D341Med (cell line): Measurements from ENCODE around the gene SCN2B.

Experiments used
- DNase-seq: peaks from one replicate; pipeline ENCODE4 v3.0.0; 2012; ENCODE audit warnings: low spot score

SCN2B gene, protein sequence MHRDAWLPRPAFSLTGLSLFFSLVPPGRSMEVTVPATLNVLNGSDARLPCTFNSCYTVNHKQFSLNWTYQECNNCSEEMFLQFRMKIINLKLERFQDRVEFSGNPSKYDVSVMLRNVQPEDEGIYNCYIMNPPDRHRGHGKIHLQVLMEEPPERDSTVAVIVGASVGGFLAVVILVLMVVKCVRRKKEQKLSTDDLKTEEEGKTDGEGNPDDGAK

DNA sequence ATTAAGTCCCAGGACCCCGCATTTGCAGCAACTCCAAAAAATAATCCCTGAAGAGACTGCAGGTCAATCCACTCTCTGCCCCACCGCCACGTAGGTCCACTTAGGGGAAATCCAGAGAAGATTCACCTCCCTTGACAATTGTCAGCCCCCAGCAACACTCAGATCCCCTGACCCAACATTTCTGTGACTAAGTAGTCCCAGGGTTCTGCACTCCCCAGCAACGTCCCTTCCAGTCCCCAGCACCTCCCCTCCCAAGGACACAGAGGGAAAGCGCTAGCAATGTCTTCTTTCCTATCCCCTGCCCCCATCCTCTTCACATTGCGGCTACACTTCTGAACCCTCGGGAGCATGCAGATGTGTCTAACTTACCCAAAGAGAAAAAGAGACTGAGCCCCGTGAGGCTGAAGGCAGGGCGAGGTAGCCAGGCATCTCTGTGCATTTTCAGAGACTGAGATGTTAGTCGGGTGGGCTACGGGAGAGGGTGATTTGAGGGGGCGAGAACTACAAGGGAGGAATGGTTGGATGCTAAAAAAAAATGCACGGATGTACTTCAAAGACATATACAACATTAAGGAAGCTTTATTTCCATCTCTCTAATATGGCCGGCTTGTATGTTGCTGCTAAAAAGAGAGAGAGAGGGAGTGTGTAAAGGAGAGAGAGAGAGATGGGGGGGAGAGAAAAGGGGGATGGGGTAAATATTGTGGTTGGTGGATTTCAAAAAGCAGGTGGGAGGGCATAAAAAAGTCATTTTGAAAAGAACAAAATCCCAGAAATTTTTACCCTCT lies at the start of gene SCN2B:
TSS of gene SCN2B (minus strand) at position 647 of the 785 bp plus-strand sequence. CDS start at position 439, 208 bp downstream.
- DNase-seq, result no peak

DNA sequence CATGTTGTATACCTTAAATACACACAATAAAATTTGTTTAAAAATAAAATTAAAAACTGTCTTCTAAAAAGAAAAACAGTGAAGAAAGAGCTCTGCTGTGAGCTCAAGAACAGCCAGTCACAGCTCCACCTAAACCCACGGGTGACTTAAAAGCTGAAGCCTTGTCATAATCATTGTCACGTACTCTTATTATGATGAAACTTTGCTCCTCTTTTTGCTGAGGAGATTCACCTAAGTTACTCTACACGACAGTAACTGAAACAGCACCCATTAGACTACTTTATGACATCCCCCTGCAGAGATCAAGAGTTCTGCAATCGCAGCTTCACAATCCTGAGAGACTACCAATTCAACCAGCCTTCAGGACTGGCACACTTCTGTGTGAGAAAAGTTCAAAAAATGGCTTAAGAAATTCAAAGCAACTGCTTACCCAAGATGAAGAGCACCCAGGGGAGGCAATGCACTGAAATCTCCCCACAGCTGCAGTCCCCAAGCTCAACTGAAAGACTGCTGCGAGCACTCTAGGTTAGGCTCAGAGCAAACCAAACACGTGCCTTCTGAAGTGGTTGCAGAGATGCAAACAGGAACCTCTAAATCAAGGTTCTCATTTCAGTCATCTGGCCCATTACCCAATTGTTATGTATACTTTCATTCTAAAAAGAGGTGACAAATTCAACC lies 48.2 kb upstream of the SCN2B start, which contains the start of gene JAML:
TSS of gene JAML (minus strand) at position 501 of the 678 bp plus-strand sequence. CDS start 10,145 bp downstream, outside the sequence.
- no peak for DNase-seq

DNA sequence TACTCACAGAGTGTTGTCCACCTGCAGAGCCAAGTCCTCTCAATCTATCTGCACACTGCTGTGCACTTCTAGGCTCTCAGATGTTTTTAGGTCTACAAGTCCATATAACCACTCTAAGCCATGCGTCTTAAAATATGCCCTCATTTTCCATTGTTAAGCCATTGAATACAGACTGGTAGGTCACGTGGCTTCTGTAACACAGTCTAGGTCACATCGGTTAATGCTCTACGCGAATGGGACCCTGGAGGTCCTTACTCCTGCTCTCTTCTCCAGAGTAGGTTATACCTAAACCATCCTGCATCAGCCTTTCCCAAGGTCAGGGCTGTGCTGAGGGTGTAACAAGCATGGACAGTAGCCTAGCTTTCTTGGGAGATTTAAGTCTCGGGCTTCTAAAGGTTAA lies 47.6 kb upstream of the SCN2B start:
- no peak for DNase-seq

DNA sequence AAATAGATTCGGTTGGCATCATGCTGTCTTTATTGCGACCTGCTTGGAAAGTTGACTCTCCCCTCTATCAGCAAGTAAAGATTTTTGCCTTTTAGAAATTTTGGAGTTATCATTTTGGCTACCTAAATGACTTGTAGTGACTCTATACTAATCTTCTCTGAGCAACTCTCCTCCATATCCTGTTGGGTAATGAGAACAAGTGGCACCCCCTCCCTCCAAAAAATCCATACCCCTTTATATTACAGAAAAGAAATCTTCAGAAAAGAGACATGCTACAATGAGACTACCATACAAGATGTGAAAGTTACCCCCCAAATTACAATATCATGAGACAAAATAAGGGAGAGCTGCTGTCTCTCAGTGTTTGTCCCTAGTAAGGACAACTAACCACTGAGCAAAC lies 47.1 kb upstream of the SCN2B start:
- no peak for DNase-seq

DNA sequence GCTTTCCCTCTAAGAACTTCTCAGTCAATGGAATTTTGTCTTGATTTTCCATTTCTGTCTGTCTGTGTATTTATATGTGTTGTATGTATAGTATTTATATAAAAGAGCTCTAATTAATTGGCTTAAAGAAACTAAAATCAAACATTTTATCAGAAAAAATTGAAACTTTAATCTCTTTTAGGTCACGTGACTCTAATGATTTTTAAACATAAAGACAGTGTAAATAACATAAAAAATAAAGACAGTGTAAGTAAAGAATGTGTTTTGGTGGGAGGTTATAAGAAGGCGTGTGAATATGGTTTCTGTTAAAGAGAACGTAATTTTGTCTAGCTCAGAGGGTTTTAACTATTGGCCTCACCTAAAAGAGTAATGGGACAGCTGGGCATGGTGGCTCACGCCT lies 46.0 kb upstream of the SCN2B start:
- no peak for DNase-seq

DNA sequence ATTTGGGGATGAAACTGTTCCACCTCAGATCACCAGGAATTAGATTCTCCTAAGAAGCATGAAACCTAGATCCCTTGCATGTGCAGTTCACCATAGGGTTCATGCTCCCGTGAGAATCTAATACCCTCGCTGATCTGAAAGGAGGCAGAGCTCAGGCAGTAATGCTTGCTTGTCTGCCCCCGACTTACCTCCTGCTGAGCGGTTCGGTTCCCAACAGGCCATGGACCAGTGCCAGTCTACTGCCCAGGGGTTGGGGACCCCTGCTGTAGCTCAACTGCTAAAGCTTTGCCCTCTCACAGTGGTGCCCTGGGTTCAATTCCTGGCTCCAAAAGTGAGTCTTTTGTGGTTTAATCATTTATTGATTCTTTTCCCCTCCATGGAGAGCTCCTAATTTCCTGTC lies 45.0 kb upstream of the SCN2B start:
- DNase-seq, result no peak

DNA sequence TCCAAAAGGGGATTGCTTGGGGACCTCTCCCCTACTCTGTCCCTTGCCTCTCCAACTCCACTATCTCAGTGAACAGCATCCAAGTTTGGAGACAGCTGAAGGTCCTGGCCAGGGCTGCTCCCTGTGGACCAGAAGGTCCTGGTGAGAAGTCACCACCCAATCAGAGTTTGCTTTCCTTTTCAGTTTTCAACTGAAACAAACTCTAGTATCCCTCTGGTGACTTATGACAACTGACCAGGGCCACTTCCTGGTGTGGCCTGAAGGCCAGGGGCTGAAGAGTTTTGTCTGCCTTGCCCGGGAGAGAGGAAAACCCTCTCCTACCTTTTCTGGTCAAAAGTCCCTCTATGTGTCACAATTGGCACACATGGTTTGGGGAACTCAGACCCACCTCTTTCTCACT lies 43.3 kb upstream of the SCN2B start:
- DNase-seq, result no peak

DNA sequence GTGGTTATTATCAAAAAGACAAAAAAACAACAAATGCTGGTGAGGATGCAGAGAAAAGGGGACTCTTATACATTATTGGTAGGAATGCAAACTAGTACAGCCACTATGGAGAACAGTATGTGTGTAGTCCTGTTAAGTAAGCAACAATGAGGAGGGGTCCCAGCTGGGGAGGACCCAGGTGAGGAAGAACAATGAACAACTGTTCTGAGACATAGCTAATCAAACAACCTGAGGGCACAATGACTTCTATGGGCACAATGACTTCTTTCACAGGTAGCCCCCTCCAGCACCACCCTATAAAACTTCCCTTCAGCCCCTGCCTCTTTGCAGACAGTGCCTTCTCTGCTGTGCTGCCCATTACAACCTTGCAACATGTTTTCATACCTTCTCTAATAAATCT lies 42.8 kb upstream of the SCN2B start:
- DNase-seq, result no peak

DNA sequence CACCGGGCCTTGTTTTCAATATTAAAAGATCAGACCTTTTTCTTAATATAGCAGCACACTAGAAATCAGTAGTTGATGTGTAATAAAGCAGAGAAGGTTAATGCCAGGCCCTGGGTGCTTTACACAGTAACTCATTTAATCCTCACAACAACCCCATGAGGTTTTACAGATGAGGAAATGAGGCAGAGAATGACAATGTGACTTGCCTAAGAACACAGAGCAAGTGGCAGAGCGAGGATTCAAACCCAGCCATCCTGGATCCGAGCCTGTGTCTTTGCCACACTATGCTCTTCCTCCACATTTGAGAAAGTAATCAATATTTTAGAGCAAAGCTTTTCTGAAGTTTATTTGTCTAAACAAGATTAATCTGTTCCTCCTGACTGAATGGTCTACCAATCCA lies 41.1 kb upstream of the SCN2B start:
- DNase-seq, result no peak

DNA sequence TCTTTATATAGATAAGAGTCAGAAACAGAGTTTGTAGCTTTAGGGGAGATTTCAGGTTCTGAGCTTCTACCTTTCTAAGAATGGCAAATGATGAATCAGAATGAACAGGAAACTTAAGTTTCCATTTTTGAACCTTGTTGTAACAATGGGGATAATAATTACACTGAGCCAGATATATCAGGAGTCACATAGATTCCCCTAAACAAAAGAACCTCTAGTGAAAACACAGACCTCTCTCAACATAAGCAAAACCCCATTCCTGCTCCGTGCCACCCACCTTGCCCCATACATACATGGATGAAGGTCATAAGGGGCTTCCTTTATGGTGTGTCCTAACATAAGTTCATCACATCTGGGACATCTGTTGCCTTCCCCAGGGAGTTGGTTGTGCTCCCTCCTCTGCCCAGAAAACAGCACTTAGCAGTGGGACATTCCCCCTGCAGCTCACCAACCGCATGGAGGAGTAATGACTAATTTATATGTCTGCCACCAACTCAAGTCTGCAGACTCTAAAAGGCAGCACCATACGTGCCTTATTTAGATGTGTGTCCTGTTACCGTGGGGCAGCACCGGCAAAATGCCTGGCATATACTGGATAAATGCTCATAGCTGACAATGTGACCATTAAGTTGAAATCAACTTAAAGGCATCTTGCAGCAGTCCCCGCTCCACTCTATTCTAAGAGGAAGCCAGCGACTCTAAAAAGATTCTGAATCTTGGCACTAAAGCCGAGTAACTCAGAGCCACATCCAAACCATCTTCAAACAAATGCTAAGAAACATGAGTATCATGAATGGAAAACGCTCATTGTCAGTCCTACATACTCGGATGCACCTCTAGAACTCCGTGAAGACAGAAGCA lies 40.4 kb upstream of the SCN2B start:
- DNase-seq, result no peak

DNA sequence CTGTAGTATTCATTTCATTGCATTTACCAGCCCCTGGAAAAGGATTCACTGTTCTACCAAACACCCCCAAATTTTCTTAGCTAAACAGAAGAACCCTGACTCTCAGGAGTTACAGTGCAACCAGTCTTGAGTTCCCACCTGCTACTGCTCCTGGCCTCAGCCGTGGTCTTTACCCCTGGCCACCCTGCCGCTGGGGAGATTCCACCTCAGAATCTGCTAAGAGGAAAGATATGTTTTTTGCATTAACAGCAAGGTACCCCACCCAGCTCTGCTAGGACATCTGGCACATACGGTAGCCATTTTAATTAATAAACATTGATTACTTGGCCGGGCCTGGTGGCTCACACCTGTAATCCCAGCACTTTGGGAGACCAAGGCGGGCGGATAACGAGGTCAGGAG lies 39.3 kb upstream of the SCN2B start:
- DNase-seq, result no peak

DNA sequence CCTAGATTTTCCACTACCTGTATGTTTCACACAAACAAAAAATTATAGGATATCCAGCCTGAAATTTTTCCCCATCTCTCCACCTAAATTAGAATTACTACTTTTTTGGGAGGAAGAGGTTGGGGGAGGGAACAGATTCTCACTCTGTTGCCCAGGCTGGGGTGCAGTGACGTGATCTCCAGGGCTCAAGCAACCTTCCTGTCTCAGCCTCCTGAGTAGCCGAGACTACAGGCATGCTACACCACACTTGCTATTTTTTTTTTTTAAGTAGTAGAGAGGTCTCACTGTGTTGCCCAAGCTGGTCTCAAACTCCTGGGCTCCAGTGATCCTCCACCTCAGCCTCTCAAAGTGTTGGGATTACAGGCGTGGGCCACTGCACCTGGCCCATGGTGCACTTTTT lies 38.8 kb upstream of the SCN2B start:
- no peak for DNase-seq

DNA sequence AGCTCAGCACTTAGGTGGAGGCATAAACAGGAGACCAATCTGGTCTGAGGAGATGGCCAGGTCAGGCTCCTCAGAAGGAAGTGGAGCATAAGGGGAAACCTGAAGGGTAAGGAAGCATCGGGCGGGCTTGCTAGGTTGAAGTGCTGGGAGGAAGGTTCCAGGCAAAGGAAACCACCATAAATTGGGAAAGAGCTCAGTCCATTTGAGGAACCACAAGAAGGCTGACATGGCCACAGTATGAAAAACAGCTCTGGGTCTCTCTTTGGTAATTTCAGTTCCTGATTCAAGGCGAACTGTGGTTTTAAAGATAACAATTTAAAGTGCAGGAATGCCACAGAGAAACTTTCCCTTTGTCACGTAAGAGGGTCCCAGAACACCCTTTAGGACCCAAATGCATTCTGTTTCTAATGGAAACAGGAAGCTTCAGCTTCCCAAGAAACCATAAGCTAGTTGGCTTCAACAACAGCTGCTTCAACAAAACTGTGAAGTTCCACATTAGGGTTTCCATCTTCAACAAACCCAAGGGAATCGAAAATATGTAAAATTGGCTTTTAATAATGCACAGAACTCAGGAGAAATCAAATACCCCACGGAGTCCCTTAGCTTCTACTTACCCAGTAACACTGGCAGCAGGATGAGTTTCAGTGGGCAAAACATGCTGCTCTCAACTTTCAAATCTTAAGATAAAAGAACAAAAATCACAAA lies 37.9 kb upstream of the SCN2B start:
- DNase-seq, result no peak

DNA sequence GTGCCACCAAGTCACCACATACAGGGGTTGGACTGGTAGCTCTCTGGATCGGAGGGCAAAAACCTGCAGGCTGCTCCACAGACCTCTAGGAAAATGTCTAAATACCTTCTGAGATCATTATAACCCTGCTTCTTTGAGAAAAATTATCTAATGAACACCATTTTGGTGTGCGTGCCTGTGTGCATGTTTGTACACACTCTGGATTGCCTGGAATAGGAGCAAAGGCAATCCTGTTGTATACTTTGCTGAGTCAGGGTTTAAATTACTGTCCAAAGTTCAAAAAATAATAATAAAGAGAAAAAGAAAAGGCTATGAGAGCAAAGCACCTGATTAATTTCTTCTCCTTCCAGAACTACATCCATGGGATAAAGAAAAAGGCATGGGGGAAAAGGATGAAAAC lies 37.3 kb upstream of the SCN2B start:
- no peak for DNase-seq

DNA sequence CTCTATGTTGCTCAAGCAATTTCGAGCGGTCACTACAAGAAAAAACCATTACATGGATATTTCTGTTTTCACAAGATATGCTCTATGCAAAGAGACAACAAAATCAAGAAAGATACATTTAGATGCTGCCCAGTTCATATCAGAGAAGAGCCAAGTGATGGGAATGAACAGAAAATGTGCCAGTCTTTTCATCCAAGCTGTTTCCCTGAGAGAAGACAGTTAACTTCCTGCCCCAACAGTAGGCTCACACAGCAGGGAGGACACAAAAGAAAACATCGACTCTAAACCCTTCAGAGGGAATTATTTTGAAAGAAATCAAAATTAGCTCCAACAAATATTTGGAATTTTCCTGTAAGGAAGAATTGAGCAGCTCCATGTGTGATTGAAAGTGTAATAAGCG lies 36.8 kb upstream of the SCN2B start:
- no peak for DNase-seq

DNA sequence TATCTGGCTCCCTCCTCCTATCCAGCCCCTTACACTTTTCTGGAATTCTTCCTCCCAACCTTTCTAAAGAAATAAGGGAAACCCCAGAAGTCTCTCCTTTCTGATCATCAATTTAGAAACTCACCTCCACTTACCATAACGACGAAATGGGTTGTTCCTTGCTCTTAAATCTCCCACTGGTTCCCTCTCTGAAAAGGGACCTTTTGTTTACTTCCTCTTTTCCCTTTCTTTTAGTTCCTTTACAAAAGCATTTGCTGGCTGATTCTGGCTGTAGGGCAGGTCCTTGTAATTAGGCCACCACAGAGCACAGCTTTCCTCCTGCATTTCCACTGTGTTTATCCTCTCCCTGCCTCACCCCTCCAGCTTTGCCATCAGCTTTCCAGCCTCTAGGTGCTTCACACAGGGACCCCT lies 36.3 kb upstream of the SCN2B start:
- DNase-seq, result no peak

DNA sequence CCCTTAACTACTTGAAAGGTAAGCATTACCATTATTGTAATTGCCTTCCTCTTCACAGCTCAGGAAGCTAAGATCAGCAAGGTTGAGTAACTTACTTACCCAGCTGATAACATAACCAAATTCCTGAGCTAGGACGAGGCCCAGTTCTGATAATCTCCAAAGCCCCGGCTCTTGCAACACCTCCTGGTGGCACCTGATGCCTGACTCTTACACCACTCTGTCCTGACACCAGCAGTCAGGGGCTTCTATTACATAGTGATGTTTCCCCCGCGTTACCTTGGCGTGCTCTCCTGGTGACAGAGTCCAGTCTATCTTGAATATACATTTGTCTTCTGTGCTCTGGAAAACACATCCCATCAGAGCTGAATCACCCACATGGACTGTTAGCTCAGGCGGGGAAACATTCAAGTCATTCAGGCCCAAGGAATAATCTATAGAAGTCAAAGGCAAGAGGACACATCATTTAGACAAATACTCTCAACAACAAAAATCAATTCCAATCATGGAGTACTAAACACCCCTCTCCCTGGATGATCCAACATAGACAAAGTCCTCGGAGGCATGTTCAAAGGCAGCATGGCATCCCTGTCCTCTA lies 35.8 kb upstream of the SCN2B start:
- no peak for DNase-seq

DNA sequence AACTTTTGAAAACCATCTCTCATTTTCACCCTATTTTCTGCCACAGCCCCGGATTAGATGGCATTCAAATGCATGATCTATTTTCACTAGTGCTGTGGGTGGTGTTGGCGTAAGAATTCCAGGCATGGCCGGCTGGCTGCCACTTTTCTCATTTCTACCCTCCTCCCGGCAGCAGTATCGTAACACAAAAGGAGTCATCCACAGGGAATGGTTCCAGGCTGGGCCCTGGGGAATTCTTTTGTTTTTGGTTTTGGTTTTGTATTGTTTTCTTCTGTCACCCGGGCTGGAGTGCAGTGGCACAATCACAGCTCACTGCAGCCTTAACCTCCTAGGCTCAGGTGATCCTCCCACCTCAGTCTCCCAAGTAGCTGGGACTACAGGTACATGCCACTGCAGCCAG lies 34.6 kb upstream of the SCN2B start:
- DNase-seq, result no peak

DNA sequence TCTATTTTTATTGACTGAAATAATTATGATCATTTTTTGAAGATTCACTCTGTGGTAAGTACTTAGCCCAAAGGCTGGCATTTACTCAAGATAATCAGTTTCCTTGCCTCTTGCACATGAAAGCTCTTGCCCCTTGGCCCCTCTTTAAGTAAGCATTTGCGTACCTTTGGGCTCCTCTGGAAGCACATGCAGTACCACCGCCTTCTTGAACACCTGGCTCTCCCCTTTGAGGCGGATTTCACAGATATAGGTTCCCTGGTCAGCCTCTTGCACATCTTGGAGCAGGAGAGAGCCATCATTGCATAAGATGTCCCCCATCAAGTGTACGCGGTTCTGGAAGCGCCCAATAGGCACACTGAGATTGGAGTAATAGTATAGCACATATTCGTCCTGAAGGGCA lies 33.9 kb upstream of the SCN2B start:
- DNase-seq, result no peak

DNA sequence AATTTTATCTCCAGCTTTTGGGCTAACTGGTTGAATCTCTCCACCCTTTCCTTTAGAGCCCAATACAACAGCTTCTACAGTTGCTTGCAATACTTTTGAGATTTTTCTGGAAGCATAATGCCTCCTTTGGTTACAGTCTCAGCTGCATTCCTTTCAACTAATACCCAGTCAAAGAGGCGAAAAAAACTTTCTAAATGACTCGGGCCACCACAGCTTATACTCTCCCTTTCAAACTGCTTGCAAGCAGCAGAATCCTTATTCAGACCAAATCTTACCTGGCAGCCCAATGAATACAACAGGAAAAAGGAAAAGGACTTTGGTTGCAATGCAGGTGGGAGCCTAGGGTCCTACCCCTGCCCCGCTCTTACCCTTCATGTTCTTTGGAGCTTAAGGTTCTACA lies 32.6 kb upstream of the SCN2B start:
- no peak for DNase-seq

DNA sequence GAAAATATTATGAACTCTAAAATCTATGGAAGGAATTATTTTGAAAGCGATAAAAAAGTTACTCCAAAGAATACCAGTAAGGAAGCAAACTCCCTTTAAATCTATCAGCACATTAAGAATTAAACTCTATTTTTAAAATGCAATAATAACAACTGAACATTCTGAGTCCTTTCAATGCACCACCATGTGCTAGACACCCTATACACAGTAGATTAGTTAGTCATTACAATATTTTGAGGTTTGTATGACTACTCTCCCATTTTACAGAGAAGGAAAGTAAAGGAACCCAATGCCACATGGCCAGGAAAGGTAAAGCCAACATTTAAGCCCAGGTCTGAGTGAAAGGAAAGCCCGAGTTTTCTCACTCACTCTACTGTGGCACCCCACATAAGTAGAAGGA lies 30.6 kb upstream of the SCN2B start:
- DNase-seq, result no peak
